DMS53 treated with DMSO at 0.1 percent for 48 hours (cell line): Measurements from ENCODE around the gene SPIRE2.
"Not testable (repeated sequence)": the region's sequence is repeated elsewhere in the genome, so short reads cannot be mapped to it uniquely, and the experiment has no call there.

Source experiments
- DNase-seq: peaks from one replicate; lab custom pipeline; 2025; ENCODE audit not compliant: unreplicated experiment; lab: John Stamatoyannopoulos, UW

Gene SPIRE2

GRCh38 chr16:89912143-89912542 is 83.9 kb downstream of the SPIRE2 start:
- DNase-seq, result no peak

- no peak for DNase-seq
These were observed 84.4 kb downstream of the SPIRE2 start for GRCh38 chr16:89912627-89913026.

GRCh38 chr16:89913408-89914387 is 85.4 kb downstream of the SPIRE2 start:
- DNase-seq, result no peak

GRCh38 chr16:89914642-89915285 is 86.5 kb downstream of the SPIRE2 start:
- not testable (repeated sequence) for DNase-seq

GRCh38 chr16:89915303-89916232 is 87.3 kb downstream of the SPIRE2 start:
- no peak for DNase-seq

GRCh38 chr16:89917773-89918452 is 89.6 kb downstream of the SPIRE2 start:
- peak; percentile 72 for DNase-seq

GRCh38 chr16:89918453-89919347 is 90.4 kb downstream of the SPIRE2 start, which contains the start of gene MC1R:
Gene MC1R (plus strand): TSS chr16:89918862. CDS start chr16:89919259, 397 bp downstream.
- no peak for DNase-seq

- no peak for DNase-seq
These were observed 91.5 kb downstream of the SPIRE2 start for GRCh38 chr16:89919535-89920406.

GRCh38 chr16:89920723-89921122 is 92.4 kb downstream of the SPIRE2 start:
- DNase-seq, result no peak
